T-helper 17 cell (primary cell): ENCODE results near the gene HGF. TPM values are rescaled to one million over a fixed set of nuclear protein-coding genes. Genes with fewer than 3 reads are reported as not detected.

Source experiments
- ATAC-seq: fragments of 150-1000 bp; cut with Tn5 transposase; 2 replicates; pipeline ENCODE4 v1.10.0; 2021; ENCODE audit warnings: mild to moderate bottlenecking, moderate library complexity
- DNase-seq, 3 donors: peaks; one replicate each; pipeline versions ENCODE4 v3.0.0 to v3.0.0-alpha.2; 2020 to 2021
- H3K9me3 ChIP-seq: one replicate; pipeline ENCODE4 v1.7.0; 2013; ENCODE audit warnings: low read length, mild to moderate bottlenecking; ENCODE audit not compliant: control insufficient read depth, poor library complexity, severe bottlenecking
- H3K27ac Mint-ChIP-seq: one replicate; pipeline ENCODE4 v1.8.0; 2022; ENCODE audit warnings: mild to moderate bottlenecking, moderate library complexity, mixed read lengths
- H3K27me3 Mint-ChIP-seq: one replicate; pipeline ENCODE4 v1.8.0; 2022; ENCODE audit warnings: mixed read lengths
- H3K36me3 Mint-ChIP-seq: one replicate; pipeline ENCODE4 v1.8.0; 2022; ENCODE audit warnings: low read depth, mixed read lengths
- H3K4me1 Mint-ChIP-seq: one replicate; pipeline ENCODE4 v1.8.0; 2022; ENCODE audit warnings: mild to moderate bottlenecking, mixed read lengths
- H3K4me3 Mint-ChIP-seq: one replicate; pipeline ENCODE4 v1.8.0; 2022; ENCODE audit warnings: mild to moderate bottlenecking, moderate library complexity, mixed read lengths
- total RNA-seq, 4 donors: library from RNA in 2 of 4; stranded (reverse) in 2 of 4; gene quantifications; one replicate each; pipeline ENCODE4 v1.2.3 and lab custom pipeline; 2022 to 2026

HGF gene
- total RNA-seq, 2 donors from 2014 or later: 0.37 TPM; not detected in 1

- no peaks in the 10 kb centered on the region for H3K4me1 Mint-ChIP-seq
- no peaks in the 10 kb centered on the region for H3K27me3 Mint-ChIP-seq
- H3K36me3 Mint-ChIP-seq: no peaks in the 10 kb centered on the region
- no peak overlapping the region for H3K27ac Mint-ChIP-seq
- ATAC-seq: no peak
- no peak overlapping the region for H3K4me3 Mint-ChIP-seq
- no peak for DNase-seq
- no peaks in the 10 kb centered on the region for H3K9me3 ChIP-seq
Observed at GRCh38 chr7:81676813-81677212, 93.0 kb downstream of the HGF start.

DNA sequence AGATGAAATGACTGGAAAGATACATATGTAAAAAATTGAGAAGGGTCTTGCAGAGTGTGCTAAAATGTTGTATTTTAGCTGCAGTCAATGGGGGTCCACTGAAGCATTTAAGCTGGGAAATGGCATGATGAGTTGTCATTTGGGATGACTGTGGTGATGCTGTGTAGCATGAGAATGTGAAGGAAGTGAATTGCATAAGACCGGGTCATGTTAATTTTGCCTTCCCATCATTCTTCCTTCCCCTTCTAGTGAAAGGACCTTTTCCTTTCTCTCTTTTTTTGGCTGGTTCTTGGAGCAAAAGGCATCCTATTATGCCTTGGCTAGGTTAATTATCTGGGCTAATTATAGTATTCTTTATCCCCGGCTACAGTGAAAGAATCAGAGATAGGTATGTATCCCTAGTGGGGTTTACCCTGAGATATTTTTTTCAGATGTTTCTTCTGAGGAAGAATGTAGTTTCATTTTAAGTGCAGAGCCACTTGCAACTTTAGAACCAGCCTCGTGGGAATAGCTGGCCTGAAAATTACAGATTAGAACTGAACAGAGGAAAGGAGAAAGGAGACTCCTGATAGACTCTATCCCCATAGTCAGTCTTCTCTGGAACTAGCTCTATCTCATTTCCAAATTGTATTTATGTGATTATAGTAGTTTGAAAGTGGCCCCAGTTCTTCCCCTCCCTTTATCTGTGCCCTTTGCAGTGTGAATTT lies 93.6 kb downstream of the HGF start:
- no peaks in the 10 kb centered on the region for H3K4me1 Mint-ChIP-seq
- ATAC-seq (no peak), DNase-seq (no peak)
- H3K27me3 Mint-ChIP-seq: no peaks in the 10 kb centered on the region
- no peaks in the 10 kb centered on the region for H3K9me3 ChIP-seq
- no peak overlapping the region for H3K4me3 Mint-ChIP-seq
- no peaks in the 10 kb centered on the region for H3K36me3 Mint-ChIP-seq
- H3K27ac Mint-ChIP-seq: no peak overlapping the region

DNA sequence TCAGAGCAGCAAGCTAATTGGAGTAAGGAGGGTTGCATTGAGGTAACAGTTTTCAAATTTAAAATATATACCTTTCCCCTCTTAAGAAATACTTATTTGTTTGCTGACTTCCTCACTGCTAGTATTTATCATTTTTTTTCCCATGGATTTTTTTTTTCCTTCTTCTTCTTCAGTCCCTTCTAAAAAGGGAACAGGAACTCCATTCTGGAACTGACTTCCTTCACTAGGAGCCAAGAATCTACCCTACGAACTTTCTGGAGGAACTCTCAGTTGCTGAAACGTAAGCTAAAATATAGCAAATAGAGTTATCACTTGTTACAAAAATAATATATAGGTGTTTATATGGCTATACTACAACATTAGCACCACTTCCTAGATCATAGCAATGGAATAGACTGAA lies 95.4 kb downstream of the HGF start:
- Mint-ChIP-seq H3K36me3 (no peaks in the 10 kb centered on the region), H3K4me1 (no peaks in the 10 kb centered on the region), H3K27ac (no peak overlapping the region), H3K4me3 (no peak overlapping the region), H3K27me3 (no peaks in the 10 kb centered on the region)
- H3K9me3 ChIP-seq: no peaks in the 10 kb centered on the region
- DNase-seq: no peak
- ATAC-seq: no peak

DNA sequence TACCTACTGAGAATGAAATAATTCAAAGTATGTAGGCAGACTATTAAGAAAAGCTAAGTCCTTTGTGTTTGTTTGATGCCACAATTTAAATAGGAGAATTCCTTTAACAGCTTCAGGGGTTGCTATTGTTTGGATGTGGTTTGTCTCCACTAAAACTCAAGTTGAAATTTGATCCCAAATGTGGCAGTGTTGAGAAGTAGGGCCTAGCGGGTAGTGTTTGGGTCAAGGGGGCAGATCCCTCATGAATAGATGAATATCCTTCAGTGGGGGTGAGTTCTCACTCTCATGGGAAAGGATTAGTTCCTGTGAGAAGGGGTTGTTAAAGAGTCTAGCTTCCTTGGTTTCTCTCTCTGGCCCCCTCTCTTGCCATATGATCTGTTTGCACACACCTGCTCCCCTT lies 97.0 kb downstream of the HGF start:
- Mint-ChIP-seq H3K4me1 (no peaks in the 10 kb centered on the region), H3K27me3 (no peaks in the 10 kb centered on the region), H3K4me3 (no peak overlapping the region), H3K27ac (no peak overlapping the region), H3K36me3 (no peaks in the 10 kb centered on the region)
- DNase-seq (no peak), ATAC-seq (no peak)
- no peaks in the 10 kb centered on the region for H3K9me3 ChIP-seq

- no peaks in the 10 kb centered on the region for H3K36me3 Mint-ChIP-seq
- no peaks in the 10 kb centered on the region for H3K27me3 Mint-ChIP-seq
- H3K9me3 ChIP-seq: no peaks in the 10 kb centered on the region
- no peak for DNase-seq
- no peak overlapping the region for H3K27ac Mint-ChIP-seq
- no peak overlapping the region for H3K4me3 Mint-ChIP-seq
- H3K4me1 Mint-ChIP-seq: no peaks in the 10 kb centered on the region
- no peak for ATAC-seq
Observed at GRCh38 chr7:81669476-81670105, 100.3 kb downstream of the HGF start.

DNA sequence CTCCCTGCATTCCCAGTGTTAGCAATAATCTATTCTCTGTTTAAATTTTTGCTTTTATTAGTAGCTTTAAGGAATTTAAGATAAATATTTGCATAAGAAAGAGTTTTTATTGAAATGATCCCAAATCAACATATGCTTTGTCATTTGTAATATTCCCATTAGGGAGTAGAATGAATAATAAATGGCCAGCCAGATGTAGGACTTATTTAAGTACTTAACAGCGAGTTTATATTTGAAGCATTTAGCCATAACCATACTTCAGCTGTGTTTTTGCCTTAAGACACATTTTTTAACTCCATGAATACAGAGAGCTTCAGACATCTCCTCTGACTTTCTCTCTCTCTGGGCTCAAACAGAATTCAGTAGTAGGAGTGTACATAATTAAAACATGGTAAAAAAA lies 103.6 kb downstream of the HGF start:
- no peaks in the 10 kb centered on the region for H3K9me3 ChIP-seq
- Mint-ChIP-seq H3K4me3 (no peak overlapping the region), H3K27ac (no peak overlapping the region), H3K27me3 (no peaks in the 10 kb centered on the region), H3K36me3 (no peaks in the 10 kb centered on the region), H3K4me1 (no peaks in the 10 kb centered on the region)
- ATAC-seq (no peak), DNase-seq (no peak)

GRCh38 chr7:81665236-81665635 lies 104.6 kb downstream of the HGF start:
- no peaks in the 10 kb centered on the region for H3K36me3 Mint-ChIP-seq
- no peaks in the 10 kb centered on the region for H3K27me3 Mint-ChIP-seq
- H3K4me3 Mint-ChIP-seq: no peak overlapping the region

DNA sequence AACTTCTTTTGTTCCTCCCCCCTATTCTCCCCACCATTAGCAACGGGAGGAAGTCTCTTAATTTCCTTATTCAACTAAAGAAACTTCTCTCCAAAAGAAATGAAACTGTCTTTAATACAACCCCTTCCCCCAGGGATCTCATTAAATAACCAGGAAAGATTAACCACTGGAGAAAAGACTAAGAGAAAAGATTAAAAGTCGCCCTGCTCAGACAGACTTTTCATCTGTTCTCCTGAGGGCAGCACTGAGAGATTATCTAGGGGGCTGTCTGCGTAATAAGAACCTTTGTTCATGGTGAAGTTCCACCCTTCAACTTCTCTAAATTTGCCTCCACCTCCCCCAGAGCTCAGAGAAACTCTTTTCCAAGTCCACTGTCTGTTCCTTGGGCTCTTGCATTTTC lies 105.5 kb downstream of the HGF start:
- no peaks in the 10 kb centered on the region for H3K4me1 Mint-ChIP-seq
- no peaks in the 10 kb centered on the region for H3K27me3 Mint-ChIP-seq
- H3K9me3 ChIP-seq: no peaks in the 10 kb centered on the region

More at GRCh38 chr7:81665236-81665635, 104.6 kb downstream of the HGF start:
- H3K27ac Mint-ChIP-seq: no peak overlapping the region
- H3K9me3 ChIP-seq: no peaks in the 10 kb centered on the region
- DNase-seq: no peak
- ATAC-seq: no peak
- no peaks in the 10 kb centered on the region for H3K4me1 Mint-ChIP-seq

DNA sequence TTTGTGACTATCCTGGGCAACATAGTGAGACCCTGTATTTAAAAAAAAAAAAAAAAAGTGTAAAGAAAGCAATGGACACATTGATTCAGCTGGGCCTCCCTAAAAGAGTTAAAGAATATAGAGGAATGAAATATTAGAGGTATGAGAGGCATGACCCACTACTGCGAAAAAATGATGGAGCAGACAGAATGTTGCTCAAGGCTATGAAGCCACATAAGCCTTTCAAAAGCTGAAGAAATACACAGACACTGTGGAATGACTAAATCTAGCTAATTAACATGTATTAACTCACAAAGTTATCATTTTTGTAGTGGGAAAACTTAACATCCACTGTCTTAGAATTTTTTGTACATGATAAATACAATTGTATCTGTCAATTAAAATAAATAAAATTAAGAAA lies 107.3 kb downstream of the HGF start:
- Mint-ChIP-seq H3K27me3 (no peaks in the 10 kb centered on the region), H3K27ac (no peak overlapping the region), H3K4me1 (no peaks in the 10 kb centered on the region), H3K36me3 (no peaks in the 10 kb centered on the region), H3K4me3 (no peak overlapping the region)
- no peaks in the 10 kb centered on the region for H3K9me3 ChIP-seq
- ATAC-seq (no peak), DNase-seq (no peak)

More for the DNA sequence above, 105.5 kb downstream of the HGF start:
- H3K36me3 Mint-ChIP-seq: no peaks in the 10 kb centered on the region
- DNase-seq: no peak
- H3K27ac Mint-ChIP-seq: no peak overlapping the region
- ATAC-seq: no peak
- H3K4me3 Mint-ChIP-seq: no peak overlapping the region

- no peaks in the 10 kb centered on the region for H3K9me3 ChIP-seq
Observed at GRCh38 chr7:81659697-81660395, 110.0 kb downstream of the HGF start.

GRCh38 chr7:81657551-81657950 lies 112.3 kb downstream of the HGF start:
- H3K4me1 Mint-ChIP-seq: no peaks in the 10 kb centered on the region
- no peak overlapping the region for H3K27ac Mint-ChIP-seq
- DNase-seq (no peak), ATAC-seq (no peak)
- H3K9me3 ChIP-seq: no peaks in the 10 kb centered on the region
- H3K4me3 Mint-ChIP-seq: no peak overlapping the region
- H3K27me3 Mint-ChIP-seq: no peaks in the 10 kb centered on the region
- no peaks in the 10 kb centered on the region for H3K36me3 Mint-ChIP-seq

More at GRCh38 chr7:81659697-81660395, 110.0 kb downstream of the HGF start:
- Mint-ChIP-seq H3K4me1 (no peaks in the 10 kb centered on the region), H3K4me3 (no peak overlapping the region), H3K36me3 (no peaks in the 10 kb centered on the region), H3K27ac (no peak overlapping the region), H3K27me3 (no peaks in the 10 kb centered on the region)
- ATAC-seq (no peak), DNase-seq (no peak)

DNA sequence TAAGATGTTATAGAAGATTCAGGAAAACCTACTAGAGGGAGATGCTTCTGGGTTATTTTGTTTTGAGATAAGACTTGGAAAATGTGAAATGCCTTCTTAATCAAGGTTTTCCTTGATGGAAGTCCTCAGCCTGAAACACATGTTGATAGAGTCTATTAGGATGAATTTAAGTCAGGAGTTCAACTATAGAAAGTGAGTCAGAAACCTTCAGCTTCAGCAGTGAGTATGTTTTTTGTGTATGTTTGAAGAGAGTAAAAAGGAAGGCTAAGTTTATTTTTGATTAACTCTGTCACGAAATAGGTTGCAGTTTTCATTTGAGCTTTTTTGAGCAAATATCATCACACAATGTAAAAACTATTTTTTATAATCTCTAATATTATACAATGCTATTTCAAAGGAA lies 114.6 kb downstream of the HGF start:
- DNase-seq: no peak
- no peaks in the 10 kb centered on the region for H3K36me3 Mint-ChIP-seq
- no peak overlapping the region for H3K27ac Mint-ChIP-seq
- ATAC-seq: no peak
- no peaks in the 10 kb centered on the region for H3K27me3 Mint-ChIP-seq
- no peaks in the 10 kb centered on the region for H3K9me3 ChIP-seq
- H3K4me3 Mint-ChIP-seq: no peak overlapping the region
- H3K4me1 Mint-ChIP-seq: no peaks in the 10 kb centered on the region

DNA sequence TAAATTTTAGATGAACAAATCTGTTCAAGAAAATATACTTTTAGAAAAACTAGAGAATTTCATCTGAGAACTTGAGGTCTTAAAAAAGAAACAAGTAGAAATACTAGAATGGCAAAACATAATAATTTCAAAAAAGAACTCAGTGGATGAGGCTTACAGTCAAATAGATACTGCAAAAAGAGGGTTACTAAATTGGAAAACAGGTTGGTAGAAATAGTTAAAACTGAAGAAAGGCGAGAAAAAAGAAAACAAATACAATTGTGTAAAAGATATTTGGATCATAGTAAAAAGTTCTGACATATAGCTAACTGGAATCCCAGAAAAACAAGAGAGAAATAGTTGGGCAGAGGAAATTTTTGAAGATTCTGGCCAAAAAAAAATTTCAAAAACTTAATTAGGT lies 117.6 kb downstream of the HGF start:
- Mint-ChIP-seq H3K4me1 (no peaks in the 10 kb centered on the region), H3K27me3 (no peaks in the 10 kb centered on the region), H3K4me3 (no peak overlapping the region), H3K36me3 (no peaks in the 10 kb centered on the region), H3K27ac (no peak overlapping the region)
- no peak for ATAC-seq
- H3K9me3 ChIP-seq: no peaks in the 10 kb centered on the region
- no peak for DNase-seq
